Activated CD8-positive, alpha-beta memory T cell treated with anti-CD3 and anti-CD28 coated beads for 48 hours (primary cell): ENCODE results near the gene ZNF487.

Source experiments
- DNase-seq, 3 experiments: peaks; one replicate each; pipeline ENCODE4 v3.0.0-alpha.2; 2020; ENCODE audit warnings: low read depth in 2 of 3, low spot score in 2 of 3

The ZNF487 gene

GRCh38 chr10:43482319-43483078 is 45.6 kb downstream of the ZNF487 start:
- DNase-seq: no peak

- DNase-seq: no peak
Observed at GRCh38 chr10:43491855-43492254, 54.9 kb downstream of the ZNF487 start.

DNA sequence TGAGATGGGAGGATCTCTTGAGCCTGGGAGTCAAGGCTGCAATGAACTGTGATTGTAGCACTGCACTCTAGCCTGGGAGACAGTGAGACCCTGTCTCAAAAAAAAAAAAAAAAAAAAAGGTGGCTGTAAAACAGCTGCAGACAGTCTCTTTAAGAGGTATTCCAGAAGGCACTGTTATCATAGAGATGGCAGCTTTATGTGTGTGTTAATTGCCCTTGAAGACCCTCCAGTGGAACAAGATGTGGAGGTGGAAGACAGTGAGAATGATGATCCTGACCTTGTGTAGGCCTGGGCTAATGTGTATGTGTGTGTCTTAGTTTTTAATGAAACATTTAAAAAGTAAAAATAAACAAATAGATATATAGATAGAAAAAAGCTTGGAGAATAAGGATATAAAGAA is 66.0 kb downstream of the ZNF487 start:
- no peak for DNase-seq

- no peak for DNase-seq
Observed at GRCh38 chr10:43524434-43525247, 87.7 kb downstream of the ZNF487 start.
